Bronchial epithelial cell (primary cell): ENCODE results near the gene DPF3. TPM values are rescaled to one million over a fixed set of nuclear protein-coding genes. Genes with fewer than 3 reads are reported as not detected.

Source experiments
- DNase-seq: peaks from one replicate; pipeline ENCODE4 v3.0.0-alpha.2; 2010; ENCODE audit warnings: low read depth
- FAIRE-seq: peaks from 2 replicates; lab custom pipeline; 2011; peaks lifted over from hg19 to GRCh38; lab: Jason Lieb, UNC
- H3K27me3 ChIP-seq: 2 replicates; pipeline ENCODE4 v1.5.1; 2011; ENCODE audit warnings: low read length; ENCODE audit not compliant: control insufficient read depth, insufficient read depth
- H3K36me3 ChIP-seq: 2 replicates; pipeline ENCODE4 v1.5.1; 2011; ENCODE audit warnings: low read length; ENCODE audit not compliant: control insufficient read depth, insufficient read depth
- H3K4me3 ChIP-seq: 2 replicates; pipeline ENCODE4 v1.5.1; 2011; ENCODE audit warnings: mild to moderate bottlenecking, low read depth, low read length, control low read depth
- CTCF ChIP-seq: IDR thresholded peaks from 2 replicates; pipeline ENCODE4 v1.5.1; 2011; ENCODE audit warnings: mild to moderate bottlenecking, moderate library complexity, low read length, control low read depth, inconsistent platforms; ENCODE audit not compliant: insufficient read depth, severe bottlenecking
- total RNA-seq: library from RNA; depleted of rRNA; stranded (reverse); fragments of >200 nt; gene quantifications from 2 replicates; pipeline ENCODE4 v1.2.1, GENCODE V29; 2014

DPF3 gene
- total RNA-seq, 1 donor from 2014 or later: not detected

- no peak for TF ChIP-seq CTCF
- no peak for FAIRE-seq
- no peak for DNase-seq
- H3K27me3 ChIP-seq: no peaks in the 10 kb centered on the region
- H3K4me3 ChIP-seq: no peak overlapping the region
- no peaks in the 10 kb centered on the region for H3K36me3 ChIP-seq
These were observed 290.3 kb downstream of the DPF3 start for GRCh38 chr14:72603639-72604038.

DNA sequence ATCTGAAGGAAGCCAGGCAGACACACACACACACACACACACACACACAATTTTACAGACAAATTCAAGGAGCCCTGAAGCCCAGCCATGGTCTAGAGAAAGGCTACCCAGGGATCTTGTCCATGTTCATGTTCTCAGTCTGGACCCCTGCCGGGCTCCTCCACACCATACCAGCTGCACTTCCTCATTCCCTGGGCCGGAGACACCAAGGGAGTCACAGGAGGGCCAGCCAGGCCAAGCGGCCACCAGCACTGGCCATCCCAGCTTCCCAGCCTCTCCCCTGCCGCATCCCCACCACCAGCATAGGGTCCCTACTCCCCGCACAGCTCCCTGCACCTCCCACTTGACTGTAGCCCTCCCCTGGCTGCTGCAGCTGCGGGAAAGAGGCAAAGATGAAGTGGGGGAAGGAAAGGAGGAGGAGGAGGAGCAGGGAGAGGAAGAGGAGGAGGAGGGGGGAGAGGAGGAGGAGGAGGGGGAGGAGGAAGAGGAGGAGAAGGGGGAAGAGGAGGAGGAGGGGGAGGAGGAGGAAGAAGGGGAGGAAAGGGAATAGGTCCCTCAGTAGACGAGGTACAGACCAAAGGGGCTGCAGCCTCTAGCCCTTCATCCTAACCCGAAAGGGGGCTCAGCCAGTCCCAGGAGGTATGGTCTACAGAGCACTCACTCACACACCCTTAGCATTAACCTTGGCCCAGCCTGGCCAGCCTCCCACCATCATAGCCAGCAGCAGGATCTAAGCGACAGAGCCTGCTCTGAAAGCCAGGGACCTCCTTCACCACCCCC, 293.2 kb downstream of the DPF3 start:
- no peak for FAIRE-seq
- DNase-seq: no peak
- no peak for TF ChIP-seq CTCF
- Histone ChIP-seq H3K36me3 (no peaks in the 10 kb centered on the region), H3K27me3 (no peaks in the 10 kb centered on the region), H3K4me3 (no peak overlapping the region)

- FAIRE-seq (no peak), DNase-seq (no peak)
- H3K36me3 ChIP-seq: no peaks in the 10 kb centered on the region
- TF ChIP-seq CTCF: no peak
- no peaks in the 10 kb centered on the region for H3K27me3 ChIP-seq
- H3K4me3 ChIP-seq: no peak overlapping the region
These were observed 294.1 kb downstream of the DPF3 start for GRCh38 chr14:72599579-72600470.

- FAIRE-seq: no peak
- Histone ChIP-seq H3K4me3 (no peak overlapping the region), H3K36me3 (no peaks in the 10 kb centered on the region), H3K27me3 (no peaks in the 10 kb centered on the region)
- no peak for DNase-seq
- no peak for TF ChIP-seq CTCF
These were observed 295.6 kb downstream of the DPF3 start for GRCh38 chr14:72598306-72598705.

DNA sequence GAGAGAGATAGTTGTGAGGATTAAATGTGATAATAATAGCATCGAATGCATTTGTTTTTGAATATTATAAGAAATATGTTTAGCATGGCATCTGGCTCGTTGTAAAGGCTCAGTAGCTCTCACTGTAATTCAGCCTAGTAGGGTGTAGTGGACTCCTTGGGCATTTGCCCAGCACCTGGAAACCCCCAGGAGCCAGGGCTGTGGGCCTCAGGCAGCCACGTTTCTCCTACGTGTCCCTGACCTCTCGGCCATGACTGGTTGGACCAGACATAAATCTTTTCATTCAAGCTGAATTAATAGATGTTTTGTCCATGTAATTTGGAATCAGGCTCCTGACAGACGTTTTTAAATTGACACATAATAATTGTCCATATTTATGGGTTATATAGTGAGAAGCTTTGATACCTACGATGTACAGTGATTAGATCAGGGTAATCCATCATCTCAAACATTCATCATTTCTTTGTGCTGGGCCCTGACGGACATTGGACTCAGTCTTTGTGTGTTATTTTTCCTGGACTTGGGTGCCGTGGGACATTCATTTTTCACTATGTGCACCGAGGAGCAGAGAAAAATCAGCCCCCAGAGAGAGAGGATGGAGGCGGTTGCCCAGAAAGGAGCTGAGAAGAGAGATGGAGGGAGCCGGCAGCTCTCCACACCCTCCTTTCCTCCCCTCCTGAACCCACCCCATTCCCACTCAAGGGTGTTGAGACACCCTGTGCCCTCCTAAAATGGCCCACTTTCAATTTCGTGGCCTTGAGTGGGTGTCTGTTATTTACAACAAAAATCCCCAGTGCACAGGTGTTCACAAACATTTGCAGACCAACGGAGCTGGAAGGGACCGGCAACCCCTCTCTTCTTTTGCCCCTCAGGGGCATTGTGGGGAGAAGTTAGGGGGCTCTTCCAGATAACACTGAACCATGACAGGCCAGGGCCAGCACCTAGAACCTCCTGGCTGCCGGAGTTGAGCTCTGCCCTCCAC, 296.4 kb downstream of the DPF3 start:
- no peak for TF ChIP-seq CTCF
- no peaks in the 10 kb centered on the region for H3K27me3 ChIP-seq
- H3K4me3 ChIP-seq: no peak overlapping the region
- no peaks in the 10 kb centered on the region for H3K36me3 ChIP-seq
- DNase-seq: no peak
- no peak for FAIRE-seq
